Measurements from ENCODE around the gene PDE9A.

- TF ChIP-seq RAD21 (IDR thresholded peaks at IDR 0.05; ENCODE audit: low read depth) (no peak), FOXM1 (IDR thresholded peaks at IDR 0.05; ENCODE audit: borderline replicate concordance, low read depth) (no peak), EP300 (IDR thresholded peaks at IDR 0.05; ENCODE audit: borderline replicate concordance) (no peak), YY1 (IDR thresholded peaks at IDR 0.05; ENCODE audit: low read depth) (no peak), CREB1 (IDR thresholded peaks at IDR 0.05; ENCODE audit: low read depth) (no peak), EGR1 (IDR thresholded peaks at IDR 0.05) (no peak), NFIC (IDR thresholded peaks at IDR 0.05) (no peak), TAF1 (IDR thresholded peaks at IDR 0.05; ENCODE audit: low read depth) (no peak)
Observed at GRCh38 chr21:42664614-42665013, 11.2 kb downstream of the PDE9A start.

All from Ishikawa (cell line).